ENCODE data around the gene SMAD7. TPM values are rescaled to one million over a fixed set of nuclear protein-coding genes. Genes with fewer than 3 reads are reported as not detected.

SMAD7 gene
- total RNA-seq, 2 donors from 2014 or later: 23.3 to 44.5 TPM

GRCh38 chr18:48932462-48932818 is 18.3 kb downstream of the SMAD7 start:
- 54 to 55% methylated on average over 7 of the region's 7 CpGs for WGBS, 2 donors
- H3K4me1 ChIP-seq: peaks cover 88% of the 10 kb centered on the region
- DNase-seq (no peak), ATAC-seq (no peak)
- no peaks in the 10 kb centered on the region for H3K27me3 ChIP-seq
- intact Hi-C loops (cut with DNase I): no loop called here
- peak overlapping the region in 3 of 4 donors; percentile 86 to 91 (median 91) for H3K27ac ChIP-seq
- TF ChIP-seq, protein P1, sequence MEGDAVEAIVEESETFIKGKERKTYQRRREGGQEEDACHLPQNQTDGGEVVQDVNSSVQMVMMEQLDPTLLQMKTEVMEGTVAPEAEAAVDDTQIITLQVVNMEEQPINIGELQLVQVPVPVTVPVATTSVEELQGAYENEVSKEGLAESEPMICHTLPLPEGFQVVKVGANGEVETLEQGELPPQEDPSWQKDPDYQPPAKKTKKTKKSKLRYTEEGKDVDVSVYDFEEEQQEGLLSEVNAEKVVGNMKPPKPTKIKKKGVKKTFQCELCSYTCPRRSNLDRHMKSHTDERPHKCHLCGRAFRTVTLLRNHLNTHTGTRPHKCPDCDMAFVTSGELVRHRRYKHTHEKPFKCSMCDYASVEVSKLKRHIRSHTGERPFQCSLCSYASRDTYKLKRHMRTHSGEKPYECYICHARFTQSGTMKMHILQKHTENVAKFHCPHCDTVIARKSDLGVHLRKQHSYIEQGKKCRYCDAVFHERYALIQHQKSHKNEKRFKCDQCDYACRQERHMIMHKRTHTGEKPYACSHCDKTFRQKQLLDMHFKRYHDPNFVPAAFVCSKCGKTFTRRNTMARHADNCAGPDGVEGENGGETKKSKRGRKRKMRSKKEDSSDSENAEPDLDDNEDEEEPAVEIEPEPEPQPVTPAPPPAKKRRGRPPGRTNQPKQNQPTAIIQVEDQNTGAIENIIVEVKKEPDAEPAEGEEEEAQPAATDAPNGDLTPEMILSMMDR (IDR thresholded peaks at IDR 0.05): no peak
- no peak for TF ChIP-seq POLR2A (IDR thresholded peaks at IDR 0.05)
- H3K9me3 ChIP-seq: no peaks in the 10 kb centered on the region
- no peak overlapping the region for H3K4me3 ChIP-seq
- H3K36me3 ChIP-seq (replicated peaks in 1 of 2; ENCODE audit: insufficient read depth in 1 of 2, low read depth in 2 of 2): no peaks in the 10 kb centered on the region

DNA sequence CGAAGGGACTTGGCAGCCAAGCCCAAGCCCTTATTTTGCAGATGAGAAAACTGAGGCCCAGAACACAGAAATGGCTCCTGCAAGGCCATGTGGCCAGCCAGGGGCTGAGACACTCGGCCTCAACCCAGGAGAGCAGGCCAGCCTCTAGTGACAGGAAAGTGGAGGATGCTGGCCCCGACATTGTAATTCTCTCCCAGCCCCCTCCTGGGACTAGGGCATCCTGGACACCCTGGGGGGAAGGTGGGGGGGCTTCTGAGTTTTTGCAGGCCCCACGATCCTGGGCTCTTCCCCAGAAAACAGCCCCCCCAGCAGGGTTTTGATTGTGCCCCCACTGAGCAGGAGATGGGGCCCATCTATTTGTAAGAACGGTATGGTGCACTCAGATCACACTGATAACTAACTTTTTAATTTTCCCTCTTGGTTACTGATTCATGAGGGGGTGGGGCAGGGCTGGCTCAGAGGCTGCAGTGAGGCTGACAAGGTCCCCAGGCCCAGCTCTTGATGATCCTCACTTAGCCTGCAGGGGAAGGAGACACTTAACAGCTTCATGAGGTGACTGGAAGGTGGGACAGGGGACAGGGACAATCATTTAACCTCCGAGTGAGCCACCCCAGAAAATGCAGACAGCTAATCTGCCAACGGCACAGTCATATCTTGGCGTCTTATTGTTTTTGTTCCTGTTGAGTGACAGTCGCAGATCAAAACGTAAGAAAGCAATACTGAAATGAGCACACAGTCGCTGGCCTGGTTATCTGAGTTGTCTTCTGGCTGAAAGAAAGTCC is 18.9 kb downstream of the SMAD7 start:
- intact Hi-C loops (cut with DNase I): no loop called here
- no peaks in the 10 kb centered on the region for H3K9me3 ChIP-seq
- H3K4me1 ChIP-seq: peaks cover 91% of the 10 kb centered on the region
- TF ChIP-seq, protein P1 (IDR thresholded peaks at IDR 0.05): no peak
- no peak for TF ChIP-seq POLR2A (IDR thresholded peaks at IDR 0.05)
- WGBS, 2 donors: 35 to 43% methylated on average over 9 to 10 of the region's 11 CpGs
- H3K36me3 ChIP-seq (replicated peaks in 1 of 2; ENCODE audit: insufficient read depth in 1 of 2, low read depth in 2 of 2): no peaks in the 10 kb centered on the region
- DNase-seq: peak in 1 of 4 donors; percentile 33
- peak overlapping the region in 3 of 4 donors; percentile 86 to 91 (median 91) for H3K27ac ChIP-seq
- no peak for ATAC-seq
- no peak overlapping the region for H3K4me3 ChIP-seq
- H3K27me3 ChIP-seq: no peaks in the 10 kb centered on the region

- Histone ChIP-seq H3K27ac (peak overlapping the region; percentile 84 to 91 (median 88)), H3K4me3 (no peak overlapping the region), H3K4me1 (peaks cover 96% of the 10 kb centered on the region), H3K9me3 (no peaks in the 10 kb centered on the region), H3K27me3 (no peaks in the 10 kb centered on the region), H3K36me3 (replicated peaks in 1 of 2; ENCODE audit: insufficient read depth in 1 of 2, low read depth in 2 of 2) (no peaks in the 10 kb centered on the region)
- no peak for ATAC-seq
- DNase-seq: no peak
- 68 to 69% methylated on average over 3 of the region's 3 CpGs for WGBS, 2 donors
- intact Hi-C loops (cut with DNase I): no loop called here
- TF ChIP-seq, protein P1 (IDR thresholded peaks at IDR 0.05): no peak
- TF ChIP-seq POLR2A (IDR thresholded peaks at IDR 0.05): no peak
Observed at GRCh38 chr18:48930926-48931325, 19.8 kb downstream of the SMAD7 start.

- Histone ChIP-seq H3K36me3 (replicated peaks in 1 of 2; ENCODE audit: insufficient read depth in 1 of 2, low read depth in 2 of 2) (no peaks in the 10 kb centered on the region), H3K27me3 (no peaks in the 10 kb centered on the region), H3K4me1 (peaks cover 94% of the 10 kb centered on the region), H3K4me3 (no peak overlapping the region), H3K27ac (peak overlapping the region; percentile 84 to 91 (median 88)), H3K9me3 (no peaks in the 10 kb centered on the region)
- TF ChIP-seq, protein P1 (IDR thresholded peaks at IDR 0.05): no peak
- no peak for TF ChIP-seq POLR2A (IDR thresholded peaks at IDR 0.05)
- intact Hi-C loops (cut with DNase I): no loop called here
- ATAC-seq (peak; percentile 93), DNase-seq (peak; percentile 81 to 88 (median 86))
- WGBS, 2 donors: 29 to 34% methylated on average over 17 to 20 of the region's 20 CpGs
Observed at GRCh38 chr18:48929941-48930713, 20.6 kb downstream of the SMAD7 start.

All from body of pancreas (tissue), 4 donors.